Esophagus squamous epithelium (tissue), 4 donors: ENCODE data around the gene MPIG6B.

Experiments
- CTCF ChIP-seq, 6 experiments: fragments of 450-650 bp in 4 of 6; fragments of 200-600 bp in 2 of 6; sonication (generic) in 2 of 6; IDR thresholded peaks; one replicate each; pipeline ENCODE4 v1.5.1; 2016 to 2019; ENCODE audit warnings: antibody characterized with exemption in 6 of 6, mild to moderate bottlenecking in 4 of 6, moderate library complexity in 4 of 6
- POLR2A ChIP-seq, 4 donors: fragments of 450-650 bp; IDR thresholded peaks; one replicate each; pipeline ENCODE4 v1.6.1; 2017; ENCODE audit warnings: antibody characterized with exemption in 4 of 4, mild to moderate bottlenecking in 4 of 4, moderate library complexity in 3 of 4

DNA sequence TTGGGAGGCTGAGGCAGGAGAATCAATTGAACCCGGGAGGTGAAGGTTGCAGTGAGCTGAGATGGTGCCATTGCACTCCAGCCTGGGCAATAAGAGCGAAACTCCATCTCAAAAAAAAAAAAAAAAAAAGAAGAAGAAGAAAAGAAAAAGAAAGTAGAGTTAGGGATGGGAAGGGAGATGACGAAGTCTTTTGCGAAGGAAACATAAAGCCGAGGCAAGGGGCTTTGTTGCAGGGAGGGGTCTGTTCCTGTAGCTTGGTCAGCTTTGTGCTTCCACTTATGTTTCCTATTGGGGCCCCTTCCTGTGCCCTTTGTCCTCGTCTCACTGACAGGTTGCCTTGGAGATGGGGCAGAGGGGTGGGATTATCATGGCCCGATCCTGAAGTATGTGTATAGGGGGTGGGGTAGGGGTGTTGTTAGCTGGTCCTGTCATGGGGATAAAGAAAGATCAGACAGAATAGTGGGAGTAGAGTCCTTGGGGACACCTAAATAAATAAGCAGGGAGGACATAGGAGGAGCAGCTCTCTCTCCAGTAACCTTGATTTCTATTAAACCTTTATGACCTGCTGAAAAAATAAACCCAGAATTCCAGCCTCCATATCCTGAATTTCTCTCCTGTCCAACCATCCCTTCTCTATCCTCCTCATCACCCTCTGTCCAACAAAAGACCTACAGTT, 14.3 kb downstream of the MPIG6B start:
- no peak for TF ChIP-seq CTCF (IDR thresholded peaks at IDR 0.05)
- TF ChIP-seq POLR2A (IDR thresholded peaks at IDR 0.05), result no peak
